ENCODE results near the gene RNF220.

The RNF220 gene

DNA sequence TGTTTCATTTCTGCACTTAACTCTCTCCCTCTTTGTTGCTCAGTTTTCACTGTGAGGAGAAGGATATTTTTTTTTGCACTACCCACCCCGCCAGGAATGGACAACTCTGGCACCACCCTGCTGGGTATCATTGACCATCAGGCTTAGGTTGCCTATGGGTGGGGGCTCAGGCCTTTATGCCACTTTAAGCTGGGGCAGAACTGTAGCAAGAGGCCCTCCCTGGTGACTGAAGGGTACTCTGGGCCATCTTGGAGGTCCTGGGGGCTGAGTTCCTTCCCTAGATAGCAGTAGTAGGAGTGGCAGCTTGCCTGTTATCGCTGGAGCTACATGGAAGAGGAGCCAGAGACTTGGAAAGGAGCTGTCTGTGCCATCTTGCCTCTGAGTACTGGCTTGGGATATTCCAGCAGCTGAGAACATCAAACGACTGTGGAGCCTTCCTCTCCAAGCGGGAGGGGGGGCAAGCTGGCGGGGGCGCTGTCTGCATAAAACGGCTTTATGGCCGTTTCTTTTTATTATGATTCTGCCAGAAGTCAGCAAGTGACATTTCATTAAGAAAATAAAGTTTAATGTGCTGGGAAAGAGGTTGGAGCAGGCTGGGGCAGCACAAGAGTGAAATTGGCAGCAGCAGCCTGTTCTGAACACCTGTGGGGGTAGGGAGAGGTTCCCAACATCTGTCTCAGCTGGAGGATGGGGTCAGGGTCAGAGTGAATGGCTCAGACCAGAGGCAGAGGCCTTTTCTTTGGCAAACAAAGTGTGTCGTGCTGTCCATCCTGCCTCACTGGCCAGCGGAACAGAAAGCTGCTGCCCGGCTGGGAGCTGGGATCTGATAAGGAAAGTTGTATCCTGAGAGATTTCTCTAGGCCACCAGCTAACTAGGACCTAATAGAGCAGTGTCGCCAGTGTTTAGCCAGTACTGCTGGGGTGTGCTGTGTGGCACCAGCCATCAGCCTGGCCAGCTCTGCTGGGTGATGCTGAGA, 236.4 kb downstream of the RNF220 start:
- DNase-seq = no peak

DNA sequence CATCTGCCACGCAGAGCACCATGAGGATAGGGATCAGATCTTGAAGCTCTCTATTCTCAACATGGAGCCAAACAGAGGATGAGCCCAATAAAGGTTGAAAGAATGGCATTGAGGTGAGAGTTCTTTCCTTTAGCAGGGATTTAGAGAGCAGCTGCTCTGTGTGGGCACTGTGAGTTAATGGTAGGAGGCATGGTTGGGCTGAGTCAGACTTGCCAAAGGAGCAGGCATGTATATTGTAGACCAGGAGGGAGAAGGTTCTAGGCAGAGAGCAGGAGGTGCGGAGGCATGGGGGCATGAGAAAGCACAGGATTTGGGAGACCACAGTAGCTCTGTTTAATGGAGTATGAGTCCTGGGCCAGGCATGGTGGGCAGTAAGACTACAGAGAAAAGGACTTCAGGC, 237.2 kb downstream of the RNF220 start:
- DNase-seq = no peak

DNA sequence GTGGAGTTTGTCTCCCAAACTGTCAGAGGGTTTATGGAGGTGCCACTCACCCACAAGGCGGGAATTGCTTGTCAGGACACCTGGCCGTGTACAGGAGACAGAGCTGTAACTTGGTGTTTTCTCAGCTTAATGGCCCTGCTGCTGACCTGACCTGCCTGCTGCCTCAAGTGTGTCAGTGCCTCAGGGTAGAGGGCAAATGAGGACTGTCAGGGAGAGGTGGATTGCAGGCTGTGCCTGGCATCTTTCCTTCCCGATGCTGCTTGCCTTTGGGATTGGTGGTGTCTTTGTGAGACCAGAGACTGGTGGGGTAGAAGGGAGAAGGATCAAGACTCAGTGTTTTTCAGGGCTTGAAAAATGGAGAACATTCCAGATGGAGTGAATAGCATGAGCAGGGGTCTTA, 237.9 kb downstream of the RNF220 start:
- no peak for DNase-seq

DNA sequence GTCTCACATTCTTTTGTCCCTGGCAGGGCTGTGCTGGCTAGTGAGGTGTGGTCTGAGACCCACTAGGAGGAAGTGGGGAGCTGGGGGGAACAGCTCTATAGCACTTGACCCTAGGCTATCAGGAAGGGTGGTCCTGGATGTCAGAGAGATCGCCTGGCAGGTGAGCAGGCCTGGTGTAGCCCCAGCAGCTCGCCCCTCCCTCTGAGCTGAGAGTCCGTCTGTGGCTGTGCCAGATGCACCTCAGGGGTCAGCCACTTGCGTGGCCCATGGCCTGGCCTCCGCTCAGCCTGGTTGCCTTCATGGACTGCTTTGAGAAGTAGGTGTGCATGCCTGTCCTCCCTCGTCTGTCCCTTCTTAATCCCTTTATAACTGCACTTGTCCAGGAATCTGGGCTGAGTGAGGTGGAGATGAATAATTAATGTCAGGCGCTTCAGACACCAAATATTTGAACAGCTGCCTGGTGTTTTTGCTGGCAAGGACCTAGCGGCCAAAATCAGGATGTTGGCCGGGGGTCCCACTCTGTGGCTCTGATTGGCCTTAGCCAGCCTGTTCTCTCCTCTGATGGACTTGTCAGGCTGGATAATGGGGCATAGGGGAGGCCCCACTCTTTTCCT, 238.8 kb downstream of the RNF220 start:
- DNase-seq = no peak

DNA sequence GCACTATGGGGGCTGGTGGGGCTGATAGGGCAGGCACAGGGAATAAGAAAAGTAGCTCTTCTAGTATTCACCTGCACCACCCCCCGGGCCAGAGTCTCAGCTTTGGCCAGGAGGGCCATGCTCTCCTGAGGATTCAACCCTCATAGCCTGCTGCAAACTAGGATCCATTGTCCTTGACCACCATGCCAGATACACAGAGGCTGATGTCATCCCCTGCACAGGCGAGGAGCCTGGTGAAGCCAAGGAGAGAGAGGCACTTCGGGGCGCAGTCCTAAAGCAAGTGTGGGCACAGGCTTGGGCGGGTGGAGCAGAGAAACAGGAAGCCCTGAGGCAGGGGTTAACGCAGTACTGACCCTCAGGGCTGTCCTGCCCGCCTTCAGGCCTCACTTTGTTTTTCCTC, 239.8 kb downstream of the RNF220 start:
- no peak for DNase-seq

DNA sequence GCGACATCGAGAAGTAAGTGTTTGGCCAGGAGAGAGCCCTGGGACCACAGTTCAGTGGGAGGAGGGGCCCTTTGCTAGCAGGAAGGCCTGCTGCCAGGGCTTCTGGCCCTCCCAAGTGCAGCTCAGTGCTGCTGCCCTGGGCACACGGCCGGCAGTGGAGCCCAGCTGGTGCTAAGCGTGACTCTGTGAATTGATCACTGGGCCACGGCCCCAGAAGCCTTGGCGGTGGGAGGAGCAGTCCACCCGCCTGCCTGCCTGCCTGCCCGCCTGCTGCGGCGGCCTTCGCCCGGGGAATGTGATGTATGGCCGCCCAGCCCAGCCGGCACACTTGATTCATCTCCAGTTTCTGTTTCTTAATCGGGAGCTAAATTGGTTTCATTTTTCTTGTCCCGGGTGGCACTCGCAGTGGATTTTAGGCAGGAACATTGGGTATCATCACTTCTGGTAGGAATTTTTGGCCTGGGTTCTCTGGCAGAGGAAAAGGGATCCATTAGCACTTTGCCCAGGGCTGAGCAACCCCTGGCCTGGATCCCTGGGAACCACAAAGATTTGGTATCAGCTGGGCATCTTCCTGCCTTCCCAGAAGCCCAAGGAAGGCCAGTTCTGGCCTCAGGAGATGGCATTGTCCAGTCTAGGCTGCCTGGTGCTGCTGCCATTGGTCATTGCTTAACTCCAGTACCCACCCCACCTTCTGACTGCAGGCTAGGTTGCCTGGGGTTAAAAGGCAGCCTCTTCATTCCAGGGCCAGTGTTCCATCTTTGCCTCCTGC, 240.6 kb downstream of the RNF220 start:
- DNase-seq = no peak

DNA sequence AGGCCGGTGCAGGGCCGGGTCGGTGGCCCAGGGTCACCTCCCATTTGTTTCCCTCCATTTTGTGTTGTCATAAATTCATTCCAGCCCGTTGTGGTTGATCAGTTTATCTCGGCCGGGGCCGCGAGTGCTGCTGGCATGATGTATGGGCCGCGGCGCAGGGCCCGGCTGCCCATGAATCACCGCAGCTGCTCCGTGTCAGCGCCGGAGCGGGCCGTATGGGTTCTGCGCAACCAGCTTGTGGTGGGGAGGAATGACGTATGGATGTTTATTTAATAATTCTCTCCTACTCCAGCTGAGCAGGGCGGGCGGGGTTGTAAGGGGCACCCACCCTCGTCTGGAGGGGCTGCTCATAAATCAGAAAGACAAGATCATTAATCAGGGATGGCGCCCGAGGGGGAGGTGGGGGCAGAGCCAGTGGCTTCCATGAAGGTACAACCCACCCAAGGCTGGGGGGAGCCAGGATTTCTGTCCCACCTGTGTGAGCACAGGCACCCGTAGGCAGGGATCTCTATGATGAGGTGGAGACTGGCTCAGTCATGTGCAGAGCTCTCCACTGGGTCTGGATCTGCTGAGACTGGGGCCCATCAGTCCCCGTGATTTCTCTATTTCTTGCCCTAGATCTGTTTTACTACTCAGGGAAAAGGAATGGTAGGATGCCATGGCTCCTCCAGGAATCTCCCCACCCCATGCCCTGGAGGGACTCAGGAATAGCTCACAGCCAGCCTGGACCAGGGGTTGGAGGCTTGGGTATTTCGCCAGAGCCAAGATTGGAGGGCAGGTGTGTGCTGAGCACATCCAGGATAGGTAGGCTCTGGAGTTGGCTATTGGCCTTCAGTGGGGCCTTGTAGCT, 241.4 kb downstream of the RNF220 start:
- DNase-seq = no peak

DNA sequence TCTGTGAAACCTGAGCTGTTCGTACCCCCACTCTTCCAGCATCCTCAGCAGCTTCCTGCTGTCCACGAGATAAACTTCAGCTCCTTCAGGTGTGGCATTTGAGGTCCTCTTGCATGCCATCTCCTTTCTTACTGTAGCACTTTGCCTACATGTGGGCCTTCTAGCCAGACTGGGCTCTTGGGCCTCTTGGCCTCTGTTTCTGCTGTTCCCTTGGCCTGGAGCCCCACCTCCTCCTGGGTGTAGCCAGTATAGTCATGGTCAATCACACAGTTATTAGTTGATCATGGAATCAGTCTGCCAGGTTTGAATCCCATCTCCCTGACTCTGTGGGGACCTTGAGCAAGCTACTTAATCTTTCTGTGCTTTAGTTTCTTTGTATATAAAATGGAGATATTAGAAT, 242.8 kb downstream of the RNF220 start:
- DNase-seq = no peak

DNA sequence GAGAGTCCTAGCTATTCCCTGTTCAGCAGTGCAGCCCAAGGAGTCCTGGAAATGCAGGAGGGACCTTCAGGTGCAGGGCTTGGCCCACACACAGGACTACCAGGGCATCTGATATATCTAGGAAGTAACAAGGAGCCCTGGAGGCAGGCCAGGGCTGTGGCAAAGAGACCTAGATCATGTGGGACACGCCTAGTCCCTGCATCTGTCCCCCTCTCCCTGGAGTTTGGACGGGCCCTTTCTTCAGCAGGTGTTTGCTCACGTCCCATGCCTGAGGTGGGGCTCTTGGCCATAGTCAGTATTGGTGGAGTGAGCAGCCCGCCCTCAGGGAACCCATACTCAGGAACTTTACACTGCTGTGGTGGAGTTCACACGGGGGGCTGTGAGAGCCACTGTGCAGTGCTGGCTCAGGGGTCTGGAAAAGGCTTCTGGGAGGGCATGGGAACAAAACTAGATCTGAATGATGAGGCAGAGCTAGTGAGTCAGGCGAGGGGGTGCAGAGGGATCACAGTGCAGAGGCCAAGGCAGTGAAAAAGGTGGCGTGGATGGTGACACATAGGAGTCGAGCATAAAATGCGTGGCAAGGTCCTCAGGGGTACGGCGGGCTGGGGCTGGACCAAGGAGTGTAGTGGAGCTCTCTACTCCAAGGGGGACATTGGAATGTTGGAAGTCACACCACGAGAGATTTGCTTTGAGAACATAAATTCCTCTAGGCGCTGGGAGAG, 243.6 kb downstream of the RNF220 start:
- DNase-seq = no peak

DNA sequence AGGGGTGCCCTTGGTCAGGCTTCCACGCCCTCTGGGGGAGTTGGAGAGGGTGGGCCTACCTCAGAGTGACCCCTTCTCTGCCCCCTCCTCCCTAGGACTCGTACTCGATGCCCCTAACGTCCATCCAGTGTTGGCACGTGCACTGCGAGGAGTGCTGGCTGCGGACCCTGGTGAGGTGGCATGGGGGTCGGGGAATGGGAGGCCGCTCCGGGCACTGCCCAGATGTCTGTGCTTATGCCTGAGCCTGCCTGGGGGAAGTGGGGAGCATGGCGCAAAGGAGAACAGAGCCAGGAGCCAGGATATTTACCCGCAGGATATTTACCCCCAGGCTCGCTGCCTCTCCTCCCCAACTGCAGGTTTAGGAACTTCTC, 244.7 kb downstream of the RNF220 start:
- DNase-seq = no peak

DNA sequence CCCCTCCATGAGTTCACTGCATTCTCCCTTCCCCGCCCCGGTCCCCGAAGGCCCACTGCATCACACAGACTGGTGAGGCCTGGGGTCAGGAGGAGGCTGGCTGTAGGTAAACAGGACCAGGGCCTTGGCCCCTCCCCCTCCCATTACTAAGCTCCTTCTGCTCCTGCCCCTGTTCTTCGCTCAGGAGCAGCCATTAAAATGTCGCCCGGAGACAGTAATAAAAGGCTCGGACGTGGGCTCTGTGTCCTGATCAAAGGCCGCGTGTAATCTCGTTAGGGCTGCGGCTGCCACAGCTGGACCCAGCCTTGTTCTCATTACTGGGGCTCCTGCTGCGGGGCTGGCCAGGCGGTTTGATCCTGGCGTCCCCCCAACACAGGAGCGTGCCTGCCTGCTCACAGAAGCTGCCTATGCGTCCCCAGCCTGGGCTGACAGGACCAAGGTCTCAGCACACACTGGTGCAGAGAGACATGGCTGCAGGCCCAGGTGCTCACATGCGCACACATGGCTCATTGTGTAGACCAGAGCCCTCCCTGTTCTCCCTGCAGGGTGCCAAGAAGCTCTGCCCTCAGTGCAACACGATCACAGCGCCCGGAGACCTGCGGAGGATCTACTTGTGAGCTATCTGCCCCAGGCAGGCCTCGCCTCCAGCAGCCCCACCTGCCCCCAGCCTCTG, 245.2 kb downstream of the RNF220 start:
- no peak for DNase-seq

DNA sequence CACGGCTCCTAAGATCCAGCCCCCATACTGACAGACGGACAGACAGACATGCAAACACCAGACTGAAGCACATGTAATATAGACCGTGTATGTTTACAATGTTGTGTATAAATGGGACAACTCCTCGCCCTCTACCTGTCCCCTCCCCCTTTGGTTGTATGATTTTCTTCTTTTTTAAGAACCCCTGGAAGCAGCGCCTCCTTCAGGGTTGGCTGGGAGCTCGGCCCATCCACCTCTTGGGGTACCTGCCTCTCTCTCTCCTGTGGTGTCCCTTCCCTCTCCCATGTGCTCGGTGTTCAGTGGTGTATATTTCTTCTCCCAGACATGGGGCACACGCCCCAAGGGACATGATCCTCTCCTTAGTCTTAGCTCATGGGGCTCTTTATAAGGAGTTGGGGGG, 246.0 kb downstream of the RNF220 start:
- DNase-seq = no peak

DNA sequence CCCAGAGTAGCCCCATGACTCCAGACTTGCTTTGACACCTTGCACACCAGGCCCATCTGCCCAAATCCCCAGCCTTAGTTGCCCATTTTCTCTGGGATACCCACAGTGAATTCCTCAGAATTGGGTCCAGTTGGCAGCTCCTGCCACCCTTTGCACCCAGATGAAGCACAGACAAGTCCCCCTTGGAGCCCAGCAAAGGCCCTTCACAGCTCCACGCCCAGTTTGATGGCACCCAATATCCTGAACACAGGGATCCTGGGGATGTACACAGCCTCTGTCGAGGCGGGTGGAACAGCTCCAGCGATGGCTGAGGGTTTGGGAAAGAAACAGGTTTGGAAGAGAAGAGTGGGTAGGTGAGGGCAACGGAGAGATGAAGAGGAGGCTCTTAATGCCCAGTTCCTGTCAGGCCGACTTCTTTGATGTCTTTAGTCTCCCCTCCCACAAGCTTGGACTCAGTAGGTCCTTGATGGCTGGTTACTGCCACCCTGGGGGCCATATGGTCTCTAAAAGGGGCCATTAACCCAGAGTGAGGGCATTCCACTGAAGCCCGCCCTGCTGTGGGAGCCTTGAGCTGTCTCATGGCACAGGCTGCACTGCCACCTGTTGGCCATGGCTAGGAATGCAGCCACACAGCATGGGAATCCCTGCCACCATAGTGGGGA, 247.5 kb downstream of the RNF220 start:
- DNase-seq = peak; percentile 63 to 78

DNA sequence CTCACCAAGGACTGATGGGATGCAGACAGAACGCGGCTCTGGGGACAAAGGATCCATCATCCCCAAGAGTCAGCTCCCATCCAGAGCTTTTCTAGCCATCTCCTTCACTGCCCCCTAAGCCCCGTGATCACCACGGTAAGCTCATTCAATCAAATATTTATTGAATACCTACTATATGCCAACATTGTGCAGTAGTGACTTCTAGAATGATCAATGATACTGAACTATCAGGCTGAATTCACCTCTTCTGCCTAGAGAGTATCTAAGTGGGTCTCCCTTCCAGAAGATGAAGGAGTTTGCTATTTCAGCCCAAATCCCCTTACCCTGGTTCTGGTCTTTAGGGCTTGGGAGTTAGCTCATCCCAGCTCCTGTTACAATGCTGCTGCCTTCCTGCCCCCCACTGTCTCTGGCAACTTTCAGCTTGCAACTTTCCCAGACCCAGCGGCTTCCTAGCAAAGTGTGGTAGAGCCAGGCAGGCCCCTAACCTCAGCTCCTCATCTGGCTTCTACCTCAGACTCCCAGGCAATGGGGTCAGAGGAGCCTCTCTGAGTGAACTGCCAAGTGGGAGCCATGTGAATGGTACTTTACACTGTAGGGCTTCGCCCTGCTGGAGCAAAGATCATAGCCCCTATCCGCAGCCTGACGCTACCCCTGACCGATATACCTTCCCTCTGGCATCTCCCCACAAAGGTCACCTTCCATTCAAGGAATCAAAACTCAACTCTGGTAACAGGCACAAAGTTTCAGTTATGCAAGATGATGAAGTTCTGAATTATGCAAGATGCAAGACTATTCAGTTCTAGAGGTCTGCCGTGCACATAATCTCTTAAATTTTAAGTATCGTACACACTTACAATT, 248.3 kb downstream of the RNF220 start:
- no peak for DNase-seq

DNA sequence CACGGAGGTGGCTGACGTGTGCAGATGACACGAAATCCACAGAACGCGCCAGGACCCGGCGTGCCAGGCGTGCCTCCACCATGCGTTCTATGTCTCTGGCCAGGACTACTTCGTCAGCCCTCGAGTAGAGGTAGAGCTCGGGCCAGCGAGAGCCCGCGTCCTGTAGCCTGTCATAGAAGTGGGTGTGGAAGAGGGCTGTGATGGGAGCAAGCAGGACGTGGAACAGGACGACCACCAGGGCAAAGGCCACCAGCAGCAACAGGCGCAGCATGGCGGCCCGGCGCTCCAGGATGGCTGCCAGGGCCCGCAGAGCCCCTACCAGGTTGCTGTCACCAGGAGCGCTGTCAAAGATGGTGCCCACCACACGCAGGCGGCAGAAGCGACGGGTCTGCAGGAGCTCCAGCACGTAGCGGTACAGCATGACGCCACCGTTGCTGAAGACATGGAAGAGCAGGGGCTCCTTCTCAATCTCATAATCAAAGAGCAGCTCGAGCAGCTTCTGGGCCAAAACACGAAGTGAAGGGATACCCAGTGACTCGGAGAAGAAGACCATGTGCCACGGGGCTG, 249.6 kb downstream of the RNF220 start:
- DNase-seq = no peak

DNA sequence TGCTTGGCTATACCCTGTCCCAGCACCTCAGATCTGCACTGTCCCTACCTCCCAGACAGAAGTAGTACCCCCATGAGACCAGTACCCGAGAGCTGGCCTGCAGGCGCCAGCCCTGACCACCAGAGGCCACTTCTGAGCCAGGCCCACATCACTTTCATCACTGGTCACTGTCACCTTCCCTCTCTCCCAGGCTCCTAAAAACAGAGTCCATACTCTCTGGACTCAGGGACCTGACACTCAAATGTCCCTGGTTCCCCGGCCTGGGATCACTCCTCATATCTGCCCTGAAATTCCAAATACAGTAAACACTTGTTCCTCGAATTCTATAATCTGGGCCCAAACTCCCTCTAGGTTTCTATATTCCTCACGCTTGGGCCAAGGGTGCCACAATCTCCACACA, 250.6 kb downstream of the RNF220 start:
- DNase-seq = no peak

DNA sequence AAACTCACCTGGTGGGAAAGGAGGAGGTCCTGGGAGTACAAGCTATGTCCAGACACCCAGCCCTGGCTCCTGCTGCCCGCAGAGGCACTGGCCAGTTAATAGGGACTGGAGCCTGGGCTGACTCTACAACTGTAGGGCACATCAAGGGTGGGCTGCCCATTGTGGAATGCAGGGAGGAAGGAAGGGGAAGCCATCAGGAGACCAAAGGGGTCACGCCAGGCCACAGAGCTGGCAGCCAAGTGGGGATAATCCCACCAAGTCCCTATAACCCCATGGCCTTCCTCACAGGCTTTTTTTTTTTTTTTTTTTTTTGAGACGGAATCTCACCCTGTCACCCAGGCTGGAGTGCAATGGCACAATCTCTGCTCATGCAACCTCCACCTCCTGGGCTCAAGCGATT, 254.5 kb downstream of the RNF220 start:
- no peak for DNase-seq

DNA sequence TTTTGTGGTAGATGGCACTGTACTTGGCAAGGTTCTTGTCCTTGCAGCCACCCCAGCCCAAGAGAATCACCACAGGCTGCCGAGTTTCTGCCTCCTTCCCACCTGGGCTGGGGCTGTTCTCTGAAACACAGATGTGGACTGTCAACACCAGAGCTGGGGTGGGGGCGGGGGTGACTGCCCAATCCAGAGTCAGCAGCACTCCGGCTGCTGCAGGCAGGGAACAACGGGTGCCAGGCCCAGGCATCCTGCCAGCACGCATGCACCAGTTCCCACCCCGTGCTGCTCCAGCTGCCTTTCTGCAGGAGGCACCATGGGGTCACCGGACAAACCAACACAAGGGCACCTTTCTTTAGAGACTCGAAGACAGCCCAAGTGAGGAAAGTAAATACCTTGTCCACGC, 255.1 kb downstream of the RNF220 start:
- DNase-seq = no peak
